HL-60 (cell line): ENCODE data around the gene ZNF697.

Experiments
- CTCF ChIP-seq: IDR thresholded peaks from one replicate; pipeline ENCODE4 v1.5.1; 2011; ENCODE audit warnings: low read length, control low read depth, inconsistent platforms; ENCODE audit not compliant: insufficient read depth
- POLR2AphosphoS5 ChIP-seq: IDR thresholded peaks from 2 replicates; pipeline ENCODE4 v1.6.1; 2012; ENCODE audit warnings: low read depth
- REST ChIP-seq: IDR thresholded peaks from 2 replicates; pipeline ENCODE4 v1.6.1; 2012; ENCODE audit warnings: low read depth; ENCODE audit not compliant: insufficient replicate concordance

DNA sequence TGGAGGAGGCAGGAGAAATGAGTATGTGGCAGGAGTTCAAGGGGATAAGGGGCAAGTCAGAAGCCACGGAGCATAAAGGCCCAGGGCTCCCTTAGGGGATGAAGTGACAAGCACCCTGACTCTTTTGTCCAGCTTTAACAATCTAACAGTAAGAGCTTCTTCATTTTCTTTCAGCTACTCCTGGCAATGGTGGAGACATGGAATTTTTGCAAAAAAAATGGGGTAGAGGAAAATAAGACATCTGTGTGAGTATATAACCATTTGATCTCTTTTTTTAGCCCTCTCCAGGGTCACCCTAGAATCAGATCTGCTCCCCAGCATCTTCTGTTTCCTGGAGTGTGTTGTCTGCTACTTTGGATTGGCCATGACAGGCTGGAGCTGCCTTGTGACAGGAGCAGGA, 47.1 kb downstream of the ZNF697 start:
- no peak for TF ChIP-seq CTCF
- no peak for TF ChIP-seq REST
- no peak for TF ChIP-seq POLR2AphosphoS5
